ENCODE results near the gene NECTIN3.

NECTIN3 gene, protein sequence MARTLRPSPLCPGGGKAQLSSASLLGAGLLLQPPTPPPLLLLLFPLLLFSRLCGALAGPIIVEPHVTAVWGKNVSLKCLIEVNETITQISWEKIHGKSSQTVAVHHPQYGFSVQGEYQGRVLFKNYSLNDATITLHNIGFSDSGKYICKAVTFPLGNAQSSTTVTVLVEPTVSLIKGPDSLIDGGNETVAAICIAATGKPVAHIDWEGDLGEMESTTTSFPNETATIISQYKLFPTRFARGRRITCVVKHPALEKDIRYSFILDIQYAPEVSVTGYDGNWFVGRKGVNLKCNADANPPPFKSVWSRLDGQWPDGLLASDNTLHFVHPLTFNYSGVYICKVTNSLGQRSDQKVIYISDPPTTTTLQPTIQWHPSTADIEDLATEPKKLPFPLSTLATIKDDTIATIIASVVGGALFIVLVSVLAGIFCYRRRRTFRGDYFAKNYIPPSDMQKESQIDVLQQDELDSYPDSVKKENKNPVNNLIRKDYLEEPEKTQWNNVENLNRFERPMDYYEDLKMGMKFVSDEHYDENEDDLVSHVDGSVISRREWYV

DNA sequence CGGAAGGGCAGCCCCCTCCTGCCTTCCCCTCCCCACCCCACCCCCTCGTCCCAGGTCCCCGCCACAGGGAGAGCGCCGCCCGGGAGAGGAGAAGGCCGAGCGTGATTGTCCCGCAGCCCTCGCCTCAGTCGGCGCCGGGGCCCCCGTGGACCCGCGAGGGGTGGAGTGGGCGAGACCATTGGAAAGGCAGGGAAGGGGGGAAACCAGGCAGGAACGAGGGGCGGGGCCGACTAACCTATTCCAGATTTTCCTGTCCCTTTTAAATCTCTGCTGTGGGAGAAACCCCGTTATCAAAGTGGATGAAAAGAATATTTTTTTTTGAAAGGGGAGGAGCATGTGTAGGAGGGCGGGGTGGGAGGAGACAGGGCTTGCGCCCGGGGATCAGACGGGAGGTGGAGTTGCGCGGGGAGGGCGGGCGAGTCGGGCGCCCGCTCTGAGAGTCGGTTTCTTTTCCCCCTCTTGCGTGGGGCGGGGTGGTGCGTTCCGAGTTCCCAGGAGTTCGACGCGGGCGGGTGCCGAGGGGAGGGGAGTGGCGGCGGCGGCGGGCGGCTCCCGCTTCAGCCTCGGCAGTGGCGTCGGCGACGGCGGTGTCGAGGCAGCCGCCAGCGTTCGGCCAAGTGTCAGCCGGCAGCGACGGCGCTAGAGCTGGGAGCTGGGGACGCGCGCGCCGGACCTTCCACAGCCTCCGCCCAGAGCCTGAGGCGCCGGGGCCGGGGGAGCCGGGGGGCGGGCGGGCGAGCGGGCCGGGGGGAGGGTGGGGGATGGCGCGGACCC, at the start of gene NECTIN3:
NECTIN3 (plus strand) TSS at position 560 of the 774 bp plus-strand sequence; CDS start at position 762, 202 bp downstream.
- DNase-seq (ENCODE audit: insufficient read length, low spot score) (peak; percentile 76), FAIRE-seq (peak; percentile 86)

DNA sequence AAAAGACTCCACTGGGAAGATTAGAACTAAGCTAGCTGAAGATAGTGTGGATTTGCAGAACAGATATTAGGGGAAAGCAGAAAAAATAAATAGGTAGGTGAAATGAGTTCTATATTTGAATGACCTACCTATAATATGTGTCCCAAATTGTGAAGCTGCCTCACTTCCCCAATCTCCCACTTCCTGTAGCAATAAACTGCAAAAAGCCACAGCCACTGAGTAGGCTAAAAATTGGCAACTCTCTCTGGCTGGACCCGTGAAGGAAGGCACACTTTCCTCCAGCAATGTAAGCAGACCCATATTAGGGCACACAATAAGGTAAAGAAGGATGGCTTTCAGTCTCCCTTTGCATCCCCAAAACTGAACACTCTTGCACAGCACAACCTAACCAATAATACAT, 43.7 kb upstream of the NECTIN3 start:
- DNase-seq (ENCODE audit: insufficient read length, low spot score) (no peak), FAIRE-seq (no peak)

DNA sequence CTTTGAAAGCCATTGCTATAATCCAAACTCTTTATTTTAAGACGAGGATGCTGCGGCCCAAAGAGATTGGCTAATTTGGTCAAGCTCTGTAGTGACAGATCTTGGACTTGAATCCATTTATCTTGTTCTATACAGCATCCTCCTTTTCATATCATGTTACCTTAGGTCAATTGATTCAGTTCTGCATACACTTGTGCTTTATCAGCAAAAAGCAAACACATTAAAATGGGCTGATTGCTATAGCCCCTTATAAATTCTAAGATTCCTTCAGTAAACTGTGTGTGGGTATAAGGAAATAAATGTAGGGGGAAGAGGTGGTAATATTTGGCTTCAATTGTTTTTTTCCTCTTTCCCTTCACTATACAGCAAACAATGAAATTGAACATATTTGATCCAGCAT, 40.1 kb upstream of the NECTIN3 start:
- no peak for DNase-seq (ENCODE audit: insufficient read length, low spot score)
- FAIRE-seq, result no peak

DNA sequence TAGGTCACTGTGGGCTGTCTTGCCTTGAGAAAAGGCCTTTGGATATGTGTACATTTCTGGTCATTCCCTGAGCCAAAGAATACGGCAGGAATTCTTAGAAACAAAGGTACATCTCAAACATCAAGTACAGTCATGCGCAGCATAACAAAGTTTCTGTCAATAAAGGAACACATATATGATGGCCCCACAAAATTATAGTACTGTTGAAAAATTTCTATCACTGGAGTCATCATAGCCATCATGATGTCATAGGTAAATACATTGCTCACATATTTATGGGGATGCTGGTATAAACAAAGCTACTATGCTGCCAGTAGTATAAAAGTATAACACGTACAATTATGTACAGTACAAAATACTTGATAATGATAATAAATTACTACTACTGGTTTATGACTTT, 38.9 kb upstream of the NECTIN3 start:
- FAIRE-seq, result no peak
- no peak for DNase-seq (ENCODE audit: insufficient read length, low spot score)

DNA sequence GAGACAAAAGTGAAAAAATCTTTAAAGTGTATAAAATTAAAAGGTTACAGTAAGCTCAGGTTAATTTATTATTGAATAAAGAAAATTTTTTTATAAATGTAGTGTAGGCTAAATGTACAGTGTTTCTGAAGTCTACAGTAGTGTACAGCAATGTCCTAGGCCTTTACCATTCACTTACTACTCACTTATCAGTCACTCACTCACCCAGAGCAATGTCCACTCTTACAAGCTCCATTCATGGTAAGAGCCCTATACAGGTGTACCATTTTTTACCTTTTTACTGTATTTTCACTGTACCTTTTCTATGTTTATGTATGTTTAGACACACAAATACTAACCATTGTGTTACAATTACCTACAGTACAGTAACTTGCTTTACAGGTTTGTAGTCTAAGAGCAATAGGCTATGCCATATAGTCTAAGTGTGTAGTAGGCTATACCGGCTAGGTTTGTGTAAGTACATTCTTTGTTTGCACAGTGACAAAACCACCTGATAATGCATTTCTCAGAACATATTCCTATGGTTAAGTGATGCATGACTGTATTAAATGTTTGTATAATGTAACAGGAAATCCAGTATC, 38.1 kb upstream of the NECTIN3 start:
- DNase-seq (ENCODE audit: insufficient read length, low spot score) (no peak), FAIRE-seq (no peak)

DNA sequence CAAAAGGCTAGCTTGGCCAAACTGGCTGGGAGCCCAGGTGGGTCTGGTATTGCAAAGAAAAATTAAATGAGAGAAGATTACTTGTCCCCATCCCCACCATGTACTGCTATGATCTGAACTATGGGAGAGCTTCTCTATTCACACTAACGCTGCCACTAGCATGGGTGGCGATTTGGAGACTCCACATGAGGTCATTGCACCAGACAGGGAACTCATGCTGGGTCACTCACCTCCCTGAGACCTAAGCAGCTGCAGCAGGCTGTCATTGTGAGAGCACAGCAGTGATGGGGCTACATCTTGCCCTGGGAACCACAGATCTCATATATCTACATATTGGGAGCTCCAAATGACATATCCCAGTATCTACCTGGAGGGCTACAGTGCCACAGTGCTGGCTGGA, 36.3 kb upstream of the NECTIN3 start:
- no peak for FAIRE-seq
- no peak for DNase-seq (ENCODE audit: insufficient read length, low spot score)

DNA sequence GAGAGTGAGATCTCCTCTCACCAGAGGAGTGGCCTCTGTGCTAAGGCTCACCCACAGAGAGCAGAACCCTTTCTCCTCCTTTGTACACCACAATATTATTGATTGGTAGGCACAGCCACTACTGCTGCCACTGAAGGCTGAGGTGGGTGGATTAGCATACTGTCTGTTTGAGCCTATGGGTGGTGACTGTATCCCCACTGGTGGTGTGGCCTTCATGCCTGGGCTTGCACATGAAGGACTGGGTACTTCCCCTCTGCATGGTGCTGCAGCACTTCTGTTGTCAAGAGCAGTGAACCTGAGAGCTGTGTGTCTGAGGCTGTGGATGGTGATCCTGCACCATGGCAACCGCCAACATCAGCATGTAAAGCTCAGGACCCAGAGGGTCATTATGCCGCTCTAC, 35.7 kb upstream of the NECTIN3 start:
- no peak for FAIRE-seq
- DNase-seq (ENCODE audit: insufficient read length, low spot score), result no peak

DNA sequence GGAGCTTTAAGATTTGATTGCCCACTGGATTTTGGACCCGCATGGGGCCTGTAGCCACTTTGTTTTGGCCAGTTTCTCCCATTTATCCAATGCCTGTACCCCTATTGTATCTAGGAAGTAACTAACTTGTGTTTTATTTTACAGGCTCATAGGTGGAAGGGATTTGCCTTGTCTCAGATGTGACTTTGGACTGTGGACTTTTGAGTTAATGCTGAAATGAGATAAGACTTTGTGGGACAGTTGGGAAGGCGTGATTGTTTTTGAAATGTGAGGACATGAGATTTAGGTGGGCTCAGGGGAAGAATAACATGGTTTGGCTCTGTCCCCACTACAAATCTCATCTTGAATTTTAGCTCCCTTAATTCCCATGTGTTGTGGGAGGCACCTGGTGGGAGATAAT, 30.7 kb upstream of the NECTIN3 start:
- FAIRE-seq (no peak), DNase-seq (ENCODE audit: insufficient read length, low spot score) (no peak)

DNA sequence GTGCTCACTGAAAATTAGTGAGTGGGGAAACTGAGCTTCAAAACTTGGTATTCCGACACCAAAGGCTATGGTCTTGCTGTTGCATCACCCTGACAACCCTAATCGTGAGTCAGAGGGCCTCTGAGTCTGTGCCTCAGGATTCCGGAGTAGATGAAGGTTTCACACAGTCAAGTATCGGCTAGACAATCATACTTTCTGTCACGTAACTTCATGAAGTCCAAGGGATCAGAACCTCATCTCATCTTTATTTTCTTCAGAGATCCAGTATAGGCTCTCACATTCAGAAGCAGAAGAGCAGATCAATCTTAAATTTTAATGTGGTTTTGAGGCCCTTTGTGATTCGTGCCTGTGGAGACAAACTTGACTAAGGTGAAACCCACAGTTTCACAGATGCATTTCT, 26.1 kb upstream of the NECTIN3 start:
- DNase-seq (ENCODE audit: insufficient read length, low spot score) (no peak), FAIRE-seq (no peak)

DNA sequence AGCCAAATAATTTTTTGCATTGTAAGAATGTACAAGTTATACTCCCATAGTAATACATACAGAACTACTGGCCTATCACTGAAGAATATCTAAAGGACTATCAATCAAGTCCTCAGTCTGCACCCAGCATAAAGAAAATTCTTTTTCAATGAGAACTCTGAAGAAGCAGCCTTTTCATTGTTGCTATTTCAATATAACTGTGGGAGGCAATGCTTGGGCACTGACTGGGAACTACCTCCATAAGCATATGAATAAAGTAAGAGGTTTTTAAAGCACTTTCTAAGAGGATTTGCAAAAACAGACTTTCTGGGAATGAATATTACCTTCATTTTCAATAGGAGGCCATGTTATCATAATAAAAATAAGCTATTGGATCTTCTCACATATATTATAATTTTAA, 24.6 kb upstream of the NECTIN3 start:
- FAIRE-seq, result no peak
- DNase-seq (ENCODE audit: insufficient read length, low spot score), result no peak

DNA sequence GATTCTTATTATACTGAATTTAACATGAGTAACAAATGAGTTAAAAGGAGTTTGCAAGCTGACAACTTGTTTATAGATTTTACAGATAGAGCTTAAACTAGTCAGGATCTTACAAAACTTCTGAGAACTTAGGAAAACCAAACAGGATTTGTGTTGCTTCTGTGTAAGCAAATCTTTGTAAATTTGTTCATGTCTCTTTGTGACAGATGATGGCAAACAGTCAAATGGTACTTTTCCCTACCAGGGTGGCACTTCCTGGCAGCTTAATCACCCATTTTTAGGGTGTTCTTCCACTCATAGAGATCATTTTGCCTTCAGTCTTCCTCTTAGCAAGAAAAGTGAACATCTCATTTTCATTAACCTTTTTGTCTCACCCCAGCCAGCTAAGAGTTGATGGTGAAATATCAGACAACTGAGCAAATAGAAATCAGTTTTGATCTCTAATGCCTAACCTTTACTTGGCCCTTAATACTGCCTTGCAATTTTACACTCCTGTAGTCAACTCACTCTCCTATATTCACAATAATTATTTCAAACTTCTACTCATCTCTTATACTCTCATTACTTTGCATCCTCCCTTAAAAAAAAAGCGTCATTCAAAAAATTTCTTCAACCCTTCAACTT, 23.7 kb upstream of the NECTIN3 start:
- DNase-seq (ENCODE audit: insufficient read length, low spot score) (no peak), FAIRE-seq (no peak)

DNA sequence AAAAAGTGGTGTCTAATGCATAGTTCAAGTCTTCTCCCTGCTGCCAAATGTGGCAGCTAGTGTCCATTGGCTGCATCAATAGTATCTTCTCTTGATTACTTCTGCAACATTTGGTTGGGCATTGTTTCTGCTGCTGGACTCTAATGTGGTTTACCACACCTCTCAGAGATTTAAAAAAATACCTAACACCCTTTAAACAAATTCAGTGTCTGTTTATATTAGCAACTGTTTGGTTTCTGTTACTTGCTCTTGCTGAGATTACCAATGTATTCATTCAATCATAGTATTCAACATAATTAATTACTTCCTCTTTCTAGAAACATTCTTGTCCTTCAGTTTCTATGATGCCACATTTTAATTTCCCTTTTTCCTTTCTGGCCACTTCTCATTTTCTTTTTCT, 20.3 kb upstream of the NECTIN3 start:
- no peak for FAIRE-seq
- DNase-seq (ENCODE audit: insufficient read length, low spot score), result no peak

DNA sequence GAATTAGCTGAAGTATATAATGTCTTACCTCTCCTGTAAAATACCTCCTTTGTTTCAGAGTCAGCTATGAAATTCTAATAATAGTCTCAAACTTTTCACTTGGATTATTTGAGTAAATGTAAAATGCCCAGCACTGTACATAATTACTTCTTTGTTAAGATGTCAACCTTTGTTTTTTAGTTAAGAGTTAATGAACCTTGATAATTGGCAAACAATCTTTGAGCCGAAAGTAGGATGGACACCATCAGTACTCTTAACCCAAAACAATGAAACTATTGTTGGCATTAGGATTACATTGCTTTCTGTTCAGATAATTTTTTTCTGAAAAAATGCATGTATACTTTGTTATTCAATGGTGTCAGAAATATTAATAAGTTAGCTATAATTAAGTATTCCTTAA, 3.0 kb upstream of the NECTIN3 start:
- no peak for DNase-seq (ENCODE audit: insufficient read length, low spot score)
- FAIRE-seq, result no peak

DNA sequence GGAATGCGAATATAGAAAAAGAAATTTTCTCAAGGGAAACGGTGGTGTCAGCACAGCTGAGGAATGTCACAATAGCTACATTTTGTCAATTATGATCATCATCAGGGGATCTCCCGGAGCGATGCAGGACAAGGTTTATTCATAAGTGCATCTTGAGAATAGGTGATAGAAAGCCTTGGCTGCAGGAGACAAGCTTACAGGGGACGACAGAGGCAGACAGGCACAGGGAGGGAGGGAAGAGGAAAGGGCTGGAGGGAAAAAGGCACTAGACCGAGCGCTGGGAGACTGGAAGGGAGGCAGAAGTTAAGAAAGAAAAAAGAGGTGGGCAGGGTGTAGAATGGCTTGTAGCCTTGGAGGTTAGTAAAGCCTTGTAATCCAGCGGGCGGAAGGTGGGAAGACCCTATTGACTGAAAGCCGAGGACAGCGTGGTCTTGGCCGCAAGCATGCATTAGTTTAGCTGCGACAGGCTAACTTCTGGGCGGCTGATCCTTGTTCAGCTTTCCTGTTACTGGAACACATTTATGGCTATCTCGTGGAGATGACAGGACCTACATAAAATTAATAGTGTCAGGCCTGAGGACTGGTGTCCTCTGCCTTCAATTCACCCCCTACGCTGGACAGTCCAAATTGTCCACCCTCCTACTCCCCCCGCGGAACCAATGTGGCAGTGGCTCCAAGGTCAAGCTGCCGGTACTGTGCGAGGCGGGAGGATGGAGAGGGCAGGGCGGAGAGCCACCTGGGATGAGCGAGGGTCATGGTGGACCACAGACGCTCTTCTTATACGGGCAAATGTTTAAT, 1.4 kb upstream of the NECTIN3 start:
- FAIRE-seq (peak; percentile 9), DNase-seq (ENCODE audit: insufficient read length, low spot score) (no peak)

DNA sequence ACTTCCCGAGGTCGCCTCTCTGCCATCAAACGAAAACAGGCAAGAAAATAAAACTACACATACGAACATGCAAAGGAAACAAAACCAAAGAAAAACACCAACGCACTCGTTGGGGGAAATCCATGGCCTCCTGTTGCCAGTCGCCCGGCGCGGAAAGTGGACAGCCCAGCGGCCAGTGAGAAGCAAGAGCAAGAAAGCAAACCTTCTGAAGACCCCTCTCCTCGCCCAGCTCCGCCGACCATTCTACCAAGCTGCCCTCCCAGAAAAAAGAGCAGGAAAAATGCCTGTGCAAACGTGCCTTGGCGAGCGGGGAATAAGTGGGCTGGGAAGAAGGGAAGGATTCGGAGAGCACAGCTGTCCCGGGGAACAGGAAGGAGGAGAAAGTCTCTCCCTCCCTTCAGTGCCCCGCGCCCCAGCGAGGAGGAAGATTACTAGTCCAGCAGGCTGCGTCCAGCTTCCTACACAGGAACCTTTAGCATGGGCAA, 802 bp upstream of the NECTIN3 start:
- no peak for FAIRE-seq
- no peak for DNase-seq (ENCODE audit: insufficient read length, low spot score)

DNA sequence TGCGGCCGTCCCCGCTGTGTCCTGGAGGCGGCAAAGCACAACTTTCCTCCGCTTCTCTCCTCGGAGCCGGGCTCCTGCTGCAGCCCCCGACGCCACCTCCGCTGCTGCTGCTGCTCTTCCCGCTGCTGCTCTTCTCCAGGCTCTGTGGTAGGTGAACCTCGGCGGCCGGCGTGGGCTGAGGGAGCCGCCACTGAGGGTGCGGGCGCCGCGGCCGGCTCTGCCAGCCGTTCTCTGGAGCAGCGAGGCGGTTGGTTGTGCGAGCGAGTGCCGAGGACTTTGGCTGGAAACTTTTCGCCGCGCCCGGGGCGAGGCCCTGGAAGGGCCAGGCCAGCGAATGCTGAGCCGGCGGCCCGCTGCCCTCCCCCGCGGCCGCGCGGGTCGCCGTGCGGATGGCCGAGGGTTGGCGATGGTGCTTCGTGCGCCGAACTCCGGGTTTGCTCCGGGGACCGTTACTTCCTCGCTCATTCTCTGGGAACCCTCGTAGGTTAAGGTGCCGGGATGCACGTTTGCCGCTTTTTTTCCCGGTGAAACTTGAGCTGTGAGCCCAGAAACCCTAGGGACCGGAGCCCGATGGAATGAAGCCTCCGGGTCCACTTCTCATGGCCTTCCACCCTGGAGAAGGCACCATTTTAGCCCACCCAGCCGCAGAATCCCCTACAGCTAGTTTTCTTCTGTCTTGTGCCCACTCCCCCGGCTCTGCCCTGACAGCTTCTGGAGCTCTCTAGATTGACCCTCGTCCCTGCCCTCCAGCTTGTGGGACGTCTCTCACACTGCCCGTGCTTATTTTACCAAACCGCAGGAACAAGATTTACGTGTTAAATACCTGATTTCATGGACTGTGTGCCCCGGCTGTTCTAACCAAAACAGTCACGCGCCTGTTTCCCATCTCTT, 660 bp downstream of the NECTIN3 start:
- DNase-seq (ENCODE audit: insufficient read length, low spot score) (no peak), FAIRE-seq (peak; percentile 9)

DNA sequence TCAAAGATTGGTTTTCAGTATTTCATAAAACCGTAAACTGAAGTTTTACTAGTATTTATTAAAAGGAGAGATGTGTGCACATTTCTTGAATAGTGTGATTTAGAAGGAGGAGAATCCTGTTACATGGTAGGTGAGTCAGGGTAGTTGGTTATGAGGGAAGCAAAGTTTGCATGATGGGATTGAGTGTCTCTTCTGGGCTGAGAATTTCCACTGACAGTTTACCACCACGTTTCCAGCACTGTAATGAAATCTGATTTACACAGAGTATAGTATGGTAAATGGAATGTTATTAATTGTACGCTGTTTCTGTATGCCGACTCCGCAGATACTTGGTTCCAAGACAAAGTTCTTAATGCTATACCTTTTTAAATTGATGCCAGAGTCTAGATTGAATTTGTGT, 1.6 kb downstream of the NECTIN3 start:
- FAIRE-seq, result no peak
- DNase-seq (ENCODE audit: insufficient read length, low spot score), result no peak

DNA sequence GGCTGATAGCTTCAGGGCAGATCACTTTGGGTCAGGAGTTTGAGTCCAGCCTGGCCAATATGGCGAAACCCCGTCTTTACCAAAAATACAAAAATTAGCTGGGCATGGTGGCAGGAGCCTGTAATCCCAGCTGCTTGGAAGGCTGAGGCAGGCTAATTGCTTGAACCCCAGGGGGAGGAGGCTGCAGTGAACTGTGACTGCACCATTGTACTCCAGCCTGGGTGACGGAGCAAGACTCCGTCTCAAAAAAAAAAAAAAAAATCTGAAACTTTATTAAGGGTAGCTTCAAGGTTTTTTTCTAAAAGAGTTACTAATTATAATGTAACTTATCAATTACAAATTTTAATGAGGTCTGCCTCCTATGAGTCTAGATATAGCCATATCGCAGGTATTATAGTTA, 5.1 kb downstream of the NECTIN3 start:
- no peak for DNase-seq (ENCODE audit: insufficient read length, low spot score)
- no peak for FAIRE-seq

DNA sequence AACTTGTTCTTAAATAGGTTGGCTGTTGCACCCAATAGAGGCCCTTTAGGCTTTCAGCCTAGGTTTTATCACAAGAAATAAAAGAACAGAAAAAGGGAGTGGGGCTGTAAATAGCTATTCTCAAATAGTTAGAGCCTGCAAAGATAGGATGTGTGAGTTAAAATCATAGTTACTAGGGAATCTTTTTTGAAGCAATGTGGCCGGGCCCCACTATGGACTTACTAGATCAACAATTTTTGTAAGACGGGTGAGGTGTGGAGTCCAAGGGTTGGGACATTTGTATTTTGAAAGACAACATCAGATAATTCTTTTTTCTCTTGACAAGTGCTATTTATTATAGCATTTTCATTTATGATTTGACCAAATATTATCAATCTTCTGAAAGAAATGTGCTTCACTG, 5.8 kb downstream of the NECTIN3 start:
- DNase-seq (ENCODE audit: insufficient read length, low spot score) (no peak), FAIRE-seq (no peak)
